GM18508 (cell line): ENCODE data around the gene ARHGAP32.

ENCODE experiments used
- ATAC-seq: cut with Tn5 transposase; IDR thresholded peaks from one replicate; pipeline ENCODE4 v1.9.1; 2021; ENCODE audit warnings: moderate number of reproducible peaks; ENCODE audit not compliant: insufficient read depth, unreplicated experiment

ARHGAP32 gene

DNA sequence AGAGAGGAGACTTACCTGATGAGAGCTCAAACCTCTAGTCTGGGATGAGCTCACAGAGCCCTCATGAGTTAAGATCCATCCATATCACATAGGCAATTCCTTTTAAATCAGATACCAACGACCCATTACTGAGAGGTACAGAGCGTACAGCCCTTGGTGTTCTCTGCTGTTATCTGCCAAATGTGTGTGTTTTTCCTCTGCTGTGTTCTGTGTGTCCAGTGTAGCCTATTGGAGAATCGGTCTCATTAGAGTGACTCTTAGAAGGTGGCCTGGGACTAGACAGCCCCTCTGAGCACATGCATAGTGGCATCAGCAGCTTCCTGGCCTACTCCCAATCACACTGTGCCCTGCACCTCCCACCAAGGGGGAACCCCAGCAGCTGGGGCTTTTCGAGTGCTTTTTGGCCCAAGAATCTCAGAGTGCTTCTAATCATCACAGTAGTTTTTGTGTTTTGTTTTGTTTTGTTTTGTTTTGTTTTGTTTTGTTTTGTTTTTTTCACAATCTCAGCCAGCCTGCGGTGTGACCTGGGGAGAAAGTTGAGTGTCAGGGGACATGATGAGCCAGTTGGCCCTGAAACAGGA lies 274.9 kb downstream of the ARHGAP32 start:
- no peak for ATAC-seq

DNA sequence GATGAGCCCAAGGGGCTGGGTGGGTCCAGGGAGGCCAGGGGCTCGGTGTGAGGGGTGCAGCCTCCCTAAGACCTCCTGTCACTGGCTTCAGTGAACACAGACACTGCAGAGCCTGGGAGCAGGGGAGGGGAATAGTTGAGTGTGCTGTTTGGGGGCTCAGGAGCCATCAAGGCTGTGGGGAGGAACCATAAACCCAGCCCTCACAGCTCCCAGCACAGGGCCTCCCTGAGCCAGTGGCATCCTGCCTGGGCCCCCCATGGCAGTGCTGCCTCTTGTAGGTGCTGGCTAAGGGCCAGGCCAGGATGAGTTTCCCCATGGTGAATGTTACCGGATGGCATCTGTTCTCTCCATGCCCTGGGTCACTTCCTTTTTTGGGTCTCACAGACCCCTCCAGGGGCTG lies 275.4 kb downstream of the ARHGAP32 start:
- no peak for ATAC-seq

- no peak for ATAC-seq
Measured at GRCh38 chr11:128916037-128916572, 276.0 kb downstream of the ARHGAP32 start.

- no peak for ATAC-seq
Measured at GRCh38 chr11:128915149-128915521, 277.0 kb downstream of the ARHGAP32 start.
